HepG2 (cell line): Measurements from ENCODE around the gene JAG1. TPM values are rescaled to one million over a fixed set of nuclear protein-coding genes. Genes with fewer than 3 reads are reported as not detected.

Experiments
- AGO2 ChIP-seq: fragments of 200-400 bp; formaldehyde crosslinking; optimal IDR thresholded peaks from 2 replicates; pipeline ENCODE3; 2017; ENCODE audit warnings: mild to moderate bottlenecking, low read depth, low read length, moderate library complexity
- DMTF1 ChIP-seq: sonication (generic); formaldehyde crosslinking; IDR thresholded peaks from 2 replicates; pipeline ENCODE4 v1.4.0; 2020; ENCODE audit warnings: mild to moderate bottlenecking, missing genetic modification reagents
- MBD4 ChIP-seq: IDR thresholded peaks from 2 replicates; pipeline ENCODE4 v1.6.1; 2012; ENCODE audit warnings: low read length, inconsistent platforms, borderline replicate concordance
- SKI ChIP-seq: fragments of 450-650 bp; IDR thresholded peaks from one replicate; pipeline ENCODE4 v1.6.1; 2018; ENCODE audit warnings: mild to moderate bottlenecking; ENCODE audit not compliant: partially characterized antibody
- SPEN ChIP-seq: sonication (generic); formaldehyde crosslinking; IDR thresholded peaks from 2 replicates; pipeline ENCODE4 v1.5.1; 2020; ENCODE audit warnings: low read depth, mild to moderate bottlenecking, missing genetic modification reagents
- THRA ChIP-seq: sonication (generic); formaldehyde crosslinking; IDR thresholded peaks from 2 replicates; pipeline ENCODE4 v1.4.0; 2020; ENCODE audit warnings: missing genetic modification reagents, borderline replicate concordance
- ZMAT3 ChIP-seq: sonication (generic); formaldehyde crosslinking; conservative IDR thresholded peaks from 2 replicates; pipeline ENCODE4 v1.7.0; 2021; ENCODE audit warnings: missing genetic modification reagents
- ZNF12 ChIP-seq: sonication (generic); formaldehyde crosslinking; IDR thresholded peaks from 2 replicates; pipeline ENCODE4 v1.5.0; 2020; ENCODE audit warnings: missing genetic modification reagents
- ZNF224 ChIP-seq: sonication (generic); formaldehyde crosslinking; IDR thresholded peaks from 2 replicates; pipeline ENCODE4 v1.5.0; 2020; ENCODE audit warnings: mild to moderate bottlenecking, missing genetic modification reagents
- ZNF460 ChIP-seq: sonication (generic); formaldehyde crosslinking; IDR thresholded peaks from 2 replicates; pipeline ENCODE4 v1.5.1; 2020; ENCODE audit warnings: missing genetic modification reagents, mild to moderate bottlenecking, borderline replicate concordance
- ZNF792 ChIP-seq: IDR thresholded peaks from 2 replicates; pipeline ENCODE4 v1.6.1; 2016
- ZSCAN21 ChIP-seq: sonication (generic); formaldehyde crosslinking; IDR thresholded peaks from 2 replicates; pipeline ENCODE4 v1.8.0; 2022; ENCODE audit warnings: mild to moderate bottlenecking, missing genetic modification reagents, moderate library complexity, borderline replicate concordance
- polyA plus RNA-seq, 8 experiments: library from polyadenylated mRNA; depleted of rRNA in 3 of 8; stranded (reverse) in 7 of 8; unstranded in 1 of 8; fragments of >200 nt; fragmentation: Illumina TruSeq in 4 of 8; extraction: Trizol in 4 of 8; gene quantifications; 2 replicates each; pipeline versions ENCODE4 v1.2.1 to v1.2.3, GENCODE V29; 2011 to 2016; ENCODE audit warnings: low read depth in 4 of 8, missing spikeins in 1 of 8, mixed read lengths in 1 of 8; ENCODE audit not compliant: insufficient read depth in 1 of 8
- total RNA-seq, 5 experiments: library from RNA; depleted of rRNA; stranded (reverse); fragments of >200 nt; fragmentation: Illumina TruSeq; extraction: Trizol; gene quantifications; 2 replicates each; pipeline ENCODE4 v1.2.3, GENCODE V29; 2016; ENCODE audit warnings: low read depth in 1 of 5
- TF ChIP-seq, protein P1 (sequence below): sonication (generic); formaldehyde crosslinking; IDR thresholded peaks from 2 replicates; pipeline ENCODE4 v1.4.0; 2020; ENCODE audit warnings: mild to moderate bottlenecking, missing genetic modification reagents
- TF ChIP-seq, protein P2 (sequence below): sonication (generic); formaldehyde crosslinking; IDR thresholded peaks from 2 replicates; pipeline ENCODE4 v1.5.0; 2020; ENCODE audit warnings: mild to moderate bottlenecking, missing genetic modification reagents

Gene JAG1
- total and polyA plus RNA-seq, 2 of the 13 experiments (the other 11 are each of a cell fraction or from before 2014, with no cell fraction given), result 47.1 to 56.3 TPM

DNA sequence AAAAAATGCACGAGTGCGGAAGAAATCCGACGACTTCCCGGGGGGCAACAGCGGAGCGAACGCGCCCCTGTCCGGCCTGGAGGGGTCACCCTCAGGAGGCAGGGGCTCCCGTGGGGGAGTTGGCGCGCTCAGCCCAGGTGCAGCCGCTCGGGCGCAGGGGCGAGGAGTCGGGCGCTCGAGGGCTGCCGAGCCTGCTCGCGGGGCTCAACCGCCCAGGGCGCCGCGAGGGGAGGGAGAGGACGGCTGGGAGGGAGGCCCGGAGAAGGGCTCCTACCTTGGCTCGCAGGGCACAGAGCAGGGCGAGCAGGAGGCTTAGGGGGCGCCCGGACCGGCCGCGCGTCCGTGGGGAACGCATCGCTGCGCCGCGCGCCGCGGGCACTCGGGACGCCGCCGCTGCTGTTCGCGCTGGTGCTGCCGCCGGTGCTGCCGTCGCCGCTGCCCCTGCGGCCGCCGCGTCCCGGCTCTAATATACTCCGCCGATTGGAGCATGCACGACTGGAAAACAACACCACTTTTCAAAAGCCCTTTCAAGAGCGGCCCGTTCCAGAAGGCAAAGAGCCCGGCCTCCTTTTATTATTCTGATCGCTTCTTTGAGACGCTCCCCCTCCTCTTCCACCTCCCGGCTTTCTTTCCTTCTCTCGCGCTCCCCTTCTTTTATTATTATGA, 490 bp downstream of the JAG1 start (continued):
- TF ChIP-seq, protein P1, sequence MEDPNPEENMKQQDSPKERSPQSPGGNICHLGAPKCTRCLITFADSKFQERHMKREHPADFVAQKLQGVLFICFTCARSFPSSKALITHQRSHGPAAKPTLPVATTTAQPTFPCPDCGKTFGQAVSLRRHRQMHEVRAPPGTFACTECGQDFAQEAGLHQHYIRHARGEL, result no peak
- peak; percentile 52 for TF ChIP-seq ZMAT3 (CRISPR knock-in tag)
- TF ChIP-seq ZNF460, result no peak
- peak; percentile 95 for TF ChIP-seq AGO2
- TF ChIP-seq MBD4, result no peak
- TF ChIP-seq ZSCAN21 (CRISPR knock-in tag), result peak; percentile 67; the same call in 1 of the 2 replicates
- TF ChIP-seq SPEN (CRISPR knock-in tag), result 0 out of 2 replicates have a peak, but pooled peaks have one; percentile 1
- TF ChIP-seq DMTF1 (CRISPR knock-in tag), result no peak
- no peak for TF ChIP-seq ZNF12 (CRISPR knock-in tag)
- no peak for TF ChIP-seq ZNF792 (CRISPR knock-in tag)
- TF ChIP-seq THRA (CRISPR knock-in tag), result no peak
- TF ChIP-seq, protein P2, sequence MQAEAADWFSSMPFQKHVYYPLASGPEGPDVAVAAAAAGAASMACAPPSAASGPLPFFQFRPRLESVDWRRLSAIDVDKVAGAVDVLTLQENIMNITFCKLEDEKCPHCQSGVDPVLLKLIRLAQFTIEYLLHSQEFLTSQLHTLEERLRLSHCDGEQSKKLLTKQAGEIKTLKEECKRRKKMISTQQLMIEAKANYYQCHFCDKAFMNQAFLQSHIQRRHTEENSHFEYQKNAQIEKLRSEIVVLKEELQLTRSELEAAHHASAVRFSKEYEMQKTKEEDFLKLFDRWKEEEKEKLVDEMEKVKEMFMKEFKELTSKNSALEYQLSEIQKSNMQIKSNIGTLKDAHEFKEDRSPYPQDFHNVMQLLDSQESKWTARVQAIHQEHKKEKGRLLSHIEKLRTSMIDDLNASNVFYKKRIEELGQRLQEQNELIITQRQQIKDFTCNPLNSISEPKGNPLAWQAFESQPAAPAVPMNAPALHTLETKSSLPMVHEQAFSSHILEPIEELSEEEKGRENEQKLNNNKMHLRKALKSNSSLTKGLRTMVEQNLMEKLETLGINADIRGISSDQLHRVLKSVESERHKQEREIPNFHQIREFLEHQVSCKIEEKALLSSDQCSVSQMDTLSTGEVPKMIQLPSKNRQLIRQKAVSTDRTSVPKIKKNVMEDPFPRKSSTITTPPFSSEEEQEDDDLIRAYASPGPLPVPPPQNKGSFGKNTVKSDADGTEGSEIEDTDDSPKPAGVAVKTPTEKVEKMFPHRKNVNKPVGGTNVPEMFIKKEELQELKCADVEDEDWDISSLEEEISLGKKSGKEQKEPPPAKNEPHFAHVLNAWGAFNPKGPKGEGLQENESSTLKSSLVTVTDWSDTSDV, result no peak
- no peak for TF ChIP-seq SKI
- TF ChIP-seq ZNF224, result 0 out of 2 replicates have a peak, but pooled peaks have one; percentile 7
